GM12878 (cell line): Measurements from ENCODE around the gene GGCX. TPM values are rescaled to one million over a fixed set of nuclear protein-coding genes. Genes with fewer than 3 reads are reported as not detected.

Source experiments
- ATAC-seq: fragments of 200-7000 bp; cut with Tn5 transposase; 3 replicates; pipeline ENCODE4 v1.9.1; 2020; ENCODE audit warnings: mild to moderate bottlenecking, moderate library complexity
- BruUV-seq: library from RNA; stranded (reverse); fragments of 400-500 nt; replicated peaks from 2 replicates; lab custom pipeline; 2021; lab: Mats Ljungman, UMichigan
- CTCF ChIA-PET: fragments of 300-600 bp; sonication (Branson Sonifier 250); formaldehyde crosslinking; extraction: SDS; loops from one replicate; lab custom pipeline; 2021; ENCODE audit warnings: inconsistent platforms; lab: Yijun Ruan, JAX
- POLR2A ChIA-PET: fragments of 350-600 bp; formaldehyde crosslinking; extraction: SDS; loops from one replicate; lab custom pipeline; 2021; ENCODE audit warnings: inconsistent platforms; lab: Charles Lee
- RAD21 ChIA-PET: fragments of 300-600 bp; sonication (Branson Sonifier 250); formaldehyde crosslinking; loops from one replicate; lab custom pipeline; 2023; ENCODE audit warnings: antibody characterized with exemption; ENCODE audit not compliant: unreplicated experiment; lab: Charles Lee
- SMC1A ChIA-PET: fragments of 300-600 bp; sonication (Branson Sonifier 250); formaldehyde crosslinking; loops from one replicate; lab custom pipeline; 2023; ENCODE audit not compliant: unreplicated experiment, uncharacterized antibody; lab: Charles Lee
- DNase-seq: peaks from one replicate; pipeline ENCODE4 v3.0.0-alpha.2; 2011; ENCODE audit warnings: low read depth, low spot score
- FAIRE-seq: peaks from 3 replicates; lab custom pipeline; 2011; peaks lifted over from hg19 to GRCh38; lab: Jason Lieb, UNC
- H2AFZ ChIP-seq: 2 replicates; pipeline ENCODE4 v1.6.0; 2011; ENCODE audit warnings: low read depth, low read length, control low read depth; ENCODE audit not compliant: control insufficient read depth
- H3K27ac ChIP-seq: 2 replicates; pipeline ENCODE4 v1.5.1; 2011; ENCODE audit warnings: control low read depth; ENCODE audit not compliant: control insufficient read depth, insufficient read depth
- H3K27me3 ChIP-seq, 2 experiments: replicated peaks in 1 of 2; 2 replicates each; pipeline versions ENCODE4 v1.6.0 to v1.6.1; 2011; ENCODE audit warnings: low read length in 1 of 2; ENCODE audit not compliant: control insufficient read depth in 2 of 2, insufficient read depth in 2 of 2
- H3K36me3 ChIP-seq, 2 experiments: 2 replicates each; pipeline ENCODE4 v1.5.1; 2011; ENCODE audit warnings: low read length in 1 of 2; ENCODE audit not compliant: control insufficient read depth in 2 of 2, insufficient read depth in 2 of 2
- H3K4me1 ChIP-seq: 2 replicates; pipeline ENCODE4 v1.6.1; 2011; ENCODE audit warnings: mild to moderate bottlenecking, low read length, moderate library complexity, mixed read lengths; ENCODE audit not compliant: control insufficient read depth, insufficient read depth
- H3K4me2 ChIP-seq: 2 replicates; pipeline ENCODE4 v1.6.0; 2011; ENCODE audit warnings: control low read depth; ENCODE audit not compliant: control insufficient read depth, insufficient read depth
- H3K4me3 ChIP-seq: fragments of 200-600 bp; sonication (generic); 2 replicates; pipeline ENCODE4 v1.5.1; 2016
- H3K79me2 ChIP-seq: 2 replicates; pipeline ENCODE4 v1.6.0; 2011; ENCODE audit warnings: low read length; ENCODE audit not compliant: control insufficient read depth, insufficient read depth
- H3K9ac ChIP-seq: 2 replicates; pipeline ENCODE4 v1.8.0; 2011; ENCODE audit warnings: low read length, control low read depth, mixed read lengths; ENCODE audit not compliant: control insufficient read depth, insufficient read depth
- H3K9me3 ChIP-seq: replicated peaks from 3 replicates; pipeline ENCODE4 v1.5.1; 2011; ENCODE audit warnings: mild to moderate bottlenecking, low read length; ENCODE audit not compliant: control insufficient read depth, insufficient read depth
- H4K20me1 ChIP-seq: 2 replicates; pipeline ENCODE4 v1.6.0; 2011; ENCODE audit not compliant: control insufficient read depth, insufficient read depth
- CREB1 ChIP-seq: IDR thresholded peaks from 2 replicates; pipeline ENCODE4 v1.6.1; 2012; ENCODE audit warnings: low read depth, mild to moderate bottlenecking, inconsistent platforms
- EGR1 ChIP-seq, 2 experiments: IDR thresholded peaks; 1 replicate in 1 of 2; 2 replicates in 1 of 2; pipeline ENCODE4 v1.6.1; 2011 to 2012; ENCODE audit warnings: low read depth in 2 of 2, low read length in 2 of 2, borderline replicate concordance in 1 of 2, mild to moderate bottlenecking in 1 of 2, moderate library complexity in 1 of 2
- HCFC1 ChIP-seq: fragments of 150-350 bp; IDR thresholded peaks from 2 replicates; pipeline ENCODE4 v1.6.1; 2014; ENCODE audit warnings: low read length
- HDGF ChIP-seq: fragments of 450-650 bp; IDR thresholded peaks from 2 replicates; pipeline ENCODE4 v1.6.1; 2016; ENCODE audit warnings: antibody characterized with exemption
- KLF5 ChIP-seq: fragments of 450-650 bp; IDR thresholded peaks from 2 replicates; pipeline ENCODE4 v1.6.1; 2014; ENCODE audit warnings: mild to moderate bottlenecking; ENCODE audit not compliant: partially characterized antibody
- MEF2A ChIP-seq: IDR thresholded peaks from 2 replicates; pipeline ENCODE4 v1.6.1; 2011; ENCODE audit warnings: low read depth, mild to moderate bottlenecking, low read length, moderate library complexity; ENCODE audit not compliant: insufficient read depth
- MTA3 ChIP-seq: IDR thresholded peaks from 2 replicates; pipeline ENCODE4 v1.6.1; 2012; ENCODE audit warnings: low read length, inconsistent platforms, borderline replicate concordance
- MYB ChIP-seq: fragments of 150-350 bp; IDR thresholded peaks from 2 replicates; pipeline ENCODE4 v1.6.1; 2014; ENCODE audit warnings: mild to moderate bottlenecking, low read depth, low read length, borderline replicate concordance
- MYC ChIP-seq: IDR thresholded peaks from 2 replicates; pipeline ENCODE4 v1.6.1; 2011; ENCODE audit warnings: mild to moderate bottlenecking, low read length, moderate library complexity, inconsistent platforms; ENCODE audit not compliant: insufficient read depth, insufficient replicate concordance, insufficient read length, severe bottlenecking
- NFYB ChIP-seq: IDR thresholded peaks from 2 replicates; pipeline ENCODE4 v1.6.1; 2011; ENCODE audit warnings: low read depth, mild to moderate bottlenecking, low read length, improper control_type of control experiment, moderate library complexity; ENCODE audit not compliant: insufficient read depth
- POLR2AphosphoS5 ChIP-seq: IDR thresholded peaks from 2 replicates; pipeline ENCODE4 v1.6.1; 2011; ENCODE audit warnings: mild to moderate bottlenecking, low read length, inconsistent platforms
- POU2F2 ChIP-seq: IDR thresholded peaks from 3 replicates; pipeline ENCODE4 v1.6.1; 2011; ENCODE audit warnings: low read depth, mild to moderate bottlenecking, low read length, borderline replicate concordance
- SPI1 ChIP-seq: IDR thresholded peaks from 2 replicates; pipeline ENCODE4 v1.6.1; 2011; ENCODE audit warnings: low read depth, mild to moderate bottlenecking, low read length, moderate library complexity, borderline replicate concordance; ENCODE audit not compliant: insufficient read depth
- ZNF207 ChIP-seq: fragments of 450-650 bp; IDR thresholded peaks from 2 replicates; pipeline ENCODE4 v1.6.1; 2014; ENCODE audit warnings: antibody characterized with exemption, mild to moderate bottlenecking, borderline replicate concordance
- ZNF24 ChIP-seq: fragments of 450-650 bp; IDR thresholded peaks from 2 replicates; pipeline ENCODE4 v1.6.1; 2017; ENCODE audit warnings: antibody characterized with exemption, mild to moderate bottlenecking
- ZZZ3 ChIP-seq: IDR thresholded peaks from 2 replicates; pipeline ENCODE4 v1.6.1; 2011; ENCODE audit warnings: low read depth; ENCODE audit not compliant: control insufficient read depth, insufficient read length
- WGBS: methylation state at CpG from one replicate; pipeline ENCODE4 v1.1.6; 2016; ENCODE audit warnings: low lambda C conversion rate; ENCODE audit not compliant: insufficient replicate concordance, insufficient coverage; ENCODE audit errors: missing lambda C conversion rate; 5-methylcytosine and 5-hydroxymethylcytosine counted together
- in situ Hi-C: fragments of 300-500 bp; cut with MboI; formaldehyde crosslinking; loops from 9 replicates; pipeline ENCODE4 v1.14.3; 2018; ENCODE audit warnings: mixed read lengths
- intact Hi-C: fragments of 100-400 bp; cut with micrococcal nuclease; formaldehyde crosslinking; loops from one replicate; pipeline ENCODE4 v1.14.2; 2022; ENCODE audit not compliant: unreplicated experiment
- polyA plus RNA-seq, 11 experiments: library from polyadenylated mRNA; depleted of rRNA in 4 of 11; unstranded in 6 of 11; stranded (reverse) in 5 of 11; fragments of >200 nt; fragmentation: Nextera tagmentation in 4 of 11; fragmentation: Illumina TruSeq in 1 of 11; extraction: Ambion mirVana in 4 of 11; extraction: Trizol in 1 of 11; gene quantifications; 1 replicate in 1 of 11; 2 replicates in 10 of 11; pipeline versions ENCODE4 v1.2.1 to v1.2.3, GENCODE V29; 2011 to 2016; ENCODE audit warnings: inconsistent platforms in 2 of 11, missing spikeins in 2 of 11, low read depth in 1 of 11
- total RNA-seq, 4 experiments: library from RNA; depleted of rRNA in 3 of 4; stranded (reverse); fragments of >200 nt in 3 of 4; fragmentation: Illumina TruSeq in 1 of 4; extraction: Trizol in 1 of 4; gene quantifications; 2 replicates each; pipeline versions ENCODE4 v1.2.1 to v1.2.3, GENCODE V29; 2013 to 2021
- TF ChIP-seq, protein P1 (sequence below): fragments of 450-650 bp; IDR thresholded peaks from 2 replicates; pipeline ENCODE4 v1.6.1; 2017; ENCODE audit warnings: low read depth, mild to moderate bottlenecking, moderate library complexity
- TF ChIP-seq, protein P2 (sequence below): fragments of 150-350 bp; IDR thresholded peaks from 2 replicates; pipeline ENCODE4 v1.6.1; 2016; ENCODE audit warnings: low read depth, low read length

Gene GGCX
- total and polyA plus RNA-seq, 10 of the 15 experiments (the other 5 are each of a cell fraction or from before 2014, with no cell fraction given), result 18.1 to 52.7 (median 25.0) TPM

GRCh38 chr2:85577386-85578242 is 16.3 kb upstream of the GGCX start, which contains the start of gene VAMP8:
TSS of gene VAMP8 (plus strand) at chr2:85577586. CDS start at chr2:85577647, 61 bp downstream.
- FAIRE-seq, result peak; percentile 94
- Histone ChIP-seq H3K4me1 (peaks cover 13% of the 10 kb centered on the region), H3K27ac (peak within 1 kb of the TSS; percentile 77), H4K20me1 (no peaks in the 10 kb centered on the region), H3K4me2 (peak within 1 kb of the TSS; percentile 85), H3K36me3 (peaks cover 0 to 6% of the 10 kb centered on the region in 2 experiments; a peak in 2 of 4 replicates), H3K9ac (peak within 1 kb of the TSS; percentile 82), H3K27me3 (no peaks in the 10 kb centered on the region), H2AFZ (peak within 1 kb of the TSS; percentile 61), H3K9me3 (no peaks in the 10 kb centered on the region), H3K4me3 (peak within 1 kb of the TSS; percentile 77), H3K79me2 (peaks cover 26% of the 10 kb centered on the region)
- peak; percentile 86 for ATAC-seq
- 1% methylated on average over 19 of the region's 19 CpGs for WGBS
- BruUV-seq, result no TSS peak
- ChIA-PET RAD21 (interaction anchor here (0.7 to 1.8 kb wide), 5 partner anchors 10 to 91 kb away, joined by 3 to 9 read pairs (median 3); partner anchors contain the start of genes GGCX and RNF181), SMC1A (interaction anchor here (0.6 to 4.4 kb wide), 10 partner anchors 10 to 502 kb away, joined by 3 to 20 read pairs (median 6); partner anchors contain the start of genes MAT2A and RNF181), CTCF (interaction anchor here (0.6 to 1.9 kb wide), 6 partner anchors 10 to 1111 kb away, joined by 3 to 6 read pairs (median 4); no protein-coding TSS in a partner anchor), POLR2A (interaction anchor here (0.6 to 4.6 kb wide), 11 partner anchors 14 to 285 kb away, joined by 3 to 57 read pairs (median 4); partner anchors contain the start of genes C2orf68, ELMOD3, GGCX and RETSAT)
- intact Hi-C loops (no loop called here), in situ Hi-C loops (no loop called here)
- no peak for DNase-seq
- no peak for TF ChIP-seq ZNF24
- no peak for TF ChIP-seq NFYB
- TF ChIP-seq ZNF207, result no peak
- TF ChIP-seq SPI1, result peak; percentile 50
- TF ChIP-seq, protein P1, sequence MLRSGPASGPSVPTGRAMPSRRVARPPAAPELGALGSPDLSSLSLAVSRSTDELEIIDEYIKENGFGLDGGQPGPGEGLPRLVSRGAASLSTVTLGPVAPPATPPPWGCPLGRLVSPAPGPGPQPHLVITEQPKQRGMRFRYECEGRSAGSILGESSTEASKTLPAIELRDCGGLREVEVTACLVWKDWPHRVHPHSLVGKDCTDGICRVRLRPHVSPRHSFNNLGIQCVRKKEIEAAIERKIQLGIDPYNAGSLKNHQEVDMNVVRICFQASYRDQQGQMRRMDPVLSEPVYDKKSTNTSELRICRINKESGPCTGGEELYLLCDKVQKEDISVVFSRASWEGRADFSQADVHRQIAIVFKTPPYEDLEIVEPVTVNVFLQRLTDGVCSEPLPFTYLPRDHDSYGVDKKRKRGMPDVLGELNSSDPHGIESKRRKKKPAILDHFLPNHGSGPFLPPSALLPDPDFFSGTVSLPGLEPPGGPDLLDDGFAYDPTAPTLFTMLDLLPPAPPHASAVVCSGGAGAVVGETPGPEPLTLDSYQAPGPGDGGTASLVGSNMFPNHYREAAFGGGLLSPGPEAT, result peak; percentile 13; the same call in 1 of the 2 replicates
- TF ChIP-seq, protein P2, sequence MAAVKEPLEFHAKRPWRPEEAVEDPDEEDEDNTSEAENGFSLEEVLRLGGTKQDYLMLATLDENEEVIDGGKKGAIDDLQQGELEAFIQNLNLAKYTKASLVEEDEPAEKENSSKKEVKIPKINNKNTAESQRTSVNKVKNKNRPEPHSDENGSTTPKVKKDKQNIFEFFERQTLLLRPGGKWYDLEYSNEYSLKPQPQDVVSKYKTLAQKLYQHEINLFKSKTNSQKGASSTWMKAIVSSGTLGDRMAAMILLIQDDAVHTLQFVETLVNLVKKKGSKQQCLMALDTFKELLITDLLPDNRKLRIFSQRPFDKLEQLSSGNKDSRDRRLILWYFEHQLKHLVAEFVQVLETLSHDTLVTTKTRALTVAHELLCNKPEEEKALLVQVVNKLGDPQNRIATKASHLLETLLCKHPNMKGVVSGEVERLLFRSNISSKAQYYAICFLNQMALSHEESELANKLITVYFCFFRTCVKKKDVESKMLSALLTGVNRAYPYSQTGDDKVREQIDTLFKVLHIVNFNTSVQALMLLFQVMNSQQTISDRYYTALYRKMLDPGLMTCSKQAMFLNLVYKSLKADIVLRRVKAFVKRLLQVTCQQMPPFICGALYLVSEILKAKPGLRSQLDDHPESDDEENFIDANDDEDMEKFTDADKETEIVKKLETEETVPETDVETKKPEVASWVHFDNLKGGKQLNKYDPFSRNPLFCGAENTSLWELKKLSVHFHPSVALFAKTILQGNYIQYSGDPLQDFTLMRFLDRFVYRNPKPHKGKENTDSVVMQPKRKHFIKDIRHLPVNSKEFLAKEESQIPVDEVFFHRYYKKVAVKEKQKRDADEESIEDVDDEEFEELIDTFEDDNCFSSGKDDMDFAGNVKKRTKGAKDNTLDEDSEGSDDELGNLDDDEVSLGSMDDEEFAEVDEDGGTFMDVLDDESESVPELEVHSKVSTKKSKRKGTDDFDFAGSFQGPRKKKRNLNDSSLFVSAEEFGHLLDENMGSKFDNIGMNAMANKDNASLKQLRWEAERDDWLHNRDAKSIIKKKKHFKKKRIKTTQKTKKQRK, result no peak
- no peak; a peak in 1 of 3 replicates for TF ChIP-seq EGR1 (IDR thresholded peaks at IDR 0.05; ENCODE audit: borderline replicate concordance in 1 of 2, low read depth in 2 of 2, low read length in 2 of 2)
- TF ChIP-seq HDGF, result peak; percentile 77; the same call in 1 of the 2 replicates
- TF ChIP-seq HCFC1, result no peak
- no peak for TF ChIP-seq KLF5
- no peak for TF ChIP-seq MYC
- no peak for TF ChIP-seq MTA3
- TF ChIP-seq POU2F2, result no peak
- no peak for TF ChIP-seq MYB
- 0 out of 2 replicates have a peak, but pooled peaks have one; percentile 26 for TF ChIP-seq CREB1
- no peak for TF ChIP-seq ZZZ3
- no peak for TF ChIP-seq MEF2A
- peak; percentile 44; the same call in 1 of the 2 replicates for TF ChIP-seq POLR2AphosphoS5
